Activated CD4-positive, CD25-positive, alpha-beta regulatory T cell treated with anti-CD3 and anti-CD28 coated beads, Interleukin-2, amount 50 U/mL, for 24 hours (primary cell): ENCODE data around the gene PGAP1.
A peak's percentile ranks its signal among the peaks of the same experiment; 100 is the strongest.

Experiments used
- ATAC-seq, 2 donors: fragments of 150-1000 bp; cut with Tn5 transposase; one replicate each; pipeline ENCODE4 v1.10.0; 2021; ENCODE audit warnings: mild to moderate bottlenecking in 1 of 2, moderate library complexity in 1 of 2

PGAP1 gene, protein sequence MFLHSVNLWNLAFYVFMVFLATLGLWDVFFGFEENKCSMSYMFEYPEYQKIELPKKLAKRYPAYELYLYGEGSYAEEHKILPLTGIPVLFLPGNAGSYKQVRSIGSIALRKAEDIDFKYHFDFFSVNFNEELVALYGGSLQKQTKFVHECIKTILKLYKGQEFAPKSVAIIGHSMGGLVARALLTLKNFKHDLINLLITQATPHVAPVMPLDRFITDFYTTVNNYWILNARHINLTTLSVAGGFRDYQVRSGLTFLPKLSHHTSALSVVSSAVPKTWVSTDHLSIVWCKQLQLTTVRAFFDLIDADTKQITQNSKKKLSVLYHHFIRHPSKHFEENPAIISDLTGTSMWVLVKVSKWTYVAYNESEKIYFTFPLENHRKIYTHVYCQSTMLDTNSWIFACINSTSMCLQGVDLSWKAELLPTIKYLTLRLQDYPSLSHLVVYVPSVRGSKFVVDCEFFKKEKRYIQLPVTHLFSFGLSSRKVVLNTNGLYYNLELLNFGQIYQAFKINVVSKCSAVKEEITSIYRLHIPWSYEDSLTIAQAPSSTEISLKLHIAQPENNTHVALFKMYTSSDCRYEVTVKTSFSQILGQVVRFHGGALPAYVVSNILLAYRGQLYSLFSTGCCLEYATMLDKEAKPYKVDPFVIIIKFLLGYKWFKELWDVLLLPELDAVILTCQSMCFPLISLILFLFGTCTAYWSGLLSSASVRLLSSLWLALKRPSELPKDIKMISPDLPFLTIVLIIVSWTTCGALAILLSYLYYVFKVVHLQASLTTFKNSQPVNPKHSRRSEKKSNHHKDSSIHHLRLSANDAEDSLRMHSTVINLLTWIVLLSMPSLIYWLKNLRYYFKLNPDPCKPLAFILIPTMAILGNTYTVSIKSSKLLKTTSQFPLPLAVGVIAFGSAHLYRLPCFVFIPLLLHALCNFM

DNA sequence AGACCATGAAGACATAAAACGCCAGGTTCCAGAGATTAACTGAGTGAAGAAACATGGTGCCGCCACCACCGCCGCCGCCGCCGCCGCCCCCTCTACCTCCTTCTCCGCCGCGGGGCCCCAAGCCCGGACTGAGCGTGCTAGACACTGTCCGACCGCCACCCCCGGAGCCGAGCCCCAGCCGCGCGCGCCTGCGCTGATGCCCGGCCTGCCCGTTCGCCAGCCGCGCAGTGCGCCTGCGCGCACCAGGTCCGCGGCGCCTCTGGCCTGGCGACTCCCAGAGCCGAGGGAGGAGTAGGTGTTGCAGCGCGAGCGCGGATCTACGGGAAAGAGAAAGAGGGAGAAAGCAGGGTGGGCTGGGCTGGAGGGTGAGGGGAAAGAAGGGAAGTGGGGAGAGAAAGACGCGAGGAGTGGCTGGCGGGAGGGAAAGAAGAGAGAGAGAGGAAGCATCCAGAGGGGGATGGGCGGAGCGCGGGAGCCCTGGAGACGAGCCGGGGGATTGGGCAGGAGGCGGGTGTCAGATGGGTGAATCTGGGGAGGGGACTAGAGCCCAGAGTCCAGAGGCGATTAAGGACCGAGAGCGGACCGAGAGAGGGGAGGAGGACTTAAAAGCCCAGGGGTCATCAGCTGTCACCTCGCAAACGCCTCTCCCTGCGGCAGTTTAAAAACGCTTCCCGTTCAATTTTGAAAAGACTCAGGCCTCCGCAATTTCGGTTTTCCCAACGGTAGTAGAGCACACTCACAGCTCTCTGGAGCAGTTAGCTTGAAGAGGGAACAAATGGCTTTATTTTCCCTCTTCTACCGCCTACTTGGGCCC is at the start of gene PGAP1:
PGAP1 (minus strand) TSS at position 146 of the 814 bp plus-strand sequence; CDS start at position 55, 91 bp downstream.
- ATAC-seq: peak; percentile 84 to 87

GRCh38 chr2:196974970-196975369 is 48.5 kb upstream of the PGAP1 start:
- no peak for ATAC-seq

GRCh38 chr2:196971574-196972279 is 45.2 kb upstream of the PGAP1 start:
- no peak for ATAC-seq

DNA sequence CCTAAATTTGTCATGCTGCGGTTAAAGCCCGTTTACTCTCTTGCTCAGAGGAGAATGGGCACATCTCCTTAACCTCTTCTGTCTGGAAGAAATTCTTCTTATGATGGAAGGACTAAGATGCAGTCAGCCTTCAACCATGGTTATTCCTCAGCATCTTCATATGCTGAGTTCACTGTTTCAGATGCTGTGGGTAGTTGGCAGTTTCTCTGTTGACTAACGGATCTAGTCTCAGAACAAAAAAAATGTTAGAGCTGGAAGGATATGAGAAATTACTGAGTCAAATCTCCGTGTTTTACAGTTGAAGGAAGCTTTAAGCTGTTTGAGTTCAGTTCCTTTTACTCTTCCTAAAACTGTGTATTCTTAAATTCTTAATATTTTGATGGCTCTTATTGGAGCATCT is 43.6 kb upstream of the PGAP1 start:
- ATAC-seq: no peak

GRCh38 chr2:196968516-196968915 is 42.0 kb upstream of the PGAP1 start:
- no peak for ATAC-seq

DNA sequence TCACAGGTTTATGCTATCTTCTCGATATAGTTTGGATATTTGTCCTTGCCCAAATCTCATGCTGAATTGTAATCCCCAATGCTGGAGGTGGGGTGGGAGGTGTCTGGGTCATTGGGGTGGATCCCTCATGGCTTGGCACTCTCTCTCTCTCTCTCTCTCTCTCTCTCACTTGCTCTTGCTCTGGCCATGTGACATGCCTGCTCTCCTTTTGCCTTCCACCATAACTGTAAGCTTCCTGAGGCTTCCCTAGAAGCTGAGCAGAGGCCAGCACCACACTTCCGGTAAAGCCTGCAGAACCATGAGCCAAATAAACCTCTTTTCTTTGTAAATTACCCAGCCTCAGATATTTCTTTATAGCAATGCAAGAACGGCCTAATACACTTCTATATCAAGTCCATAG is 41.3 kb upstream of the PGAP1 start:
- ATAC-seq: no peak

GRCh38 chr2:196967116-196967515 is 40.6 kb upstream of the PGAP1 start:
- ATAC-seq: no peak

- no peak for ATAC-seq
Observed at GRCh38 chr2:196966061-196966460, 39.6 kb upstream of the PGAP1 start.

GRCh38 chr2:196965651-196966050 is 39.1 kb upstream of the PGAP1 start:
- ATAC-seq: no peak

- ATAC-seq: no peak
Observed at GRCh38 chr2:196963961-196964360, 37.5 kb upstream of the PGAP1 start.

DNA sequence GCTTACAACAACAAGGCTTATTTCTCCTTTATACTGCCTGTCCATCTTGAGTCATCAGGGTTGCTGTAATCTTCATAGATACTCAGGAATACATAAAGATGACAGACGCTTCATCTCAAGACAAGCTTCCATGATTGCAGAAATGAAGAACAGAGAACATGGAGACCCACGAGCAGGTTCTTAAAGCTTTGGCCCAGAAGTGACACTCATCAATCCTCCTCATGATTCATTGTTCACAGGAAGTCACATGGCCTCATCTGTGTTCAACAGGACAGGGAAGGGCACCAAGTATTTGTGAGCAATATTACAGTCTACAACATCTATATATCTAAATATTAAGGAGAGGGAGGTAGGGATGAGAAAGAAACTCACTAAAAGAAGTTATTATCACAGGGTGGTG is 36.5 kb upstream of the PGAP1 start:
- peak; percentile 44 to 65 for ATAC-seq

GRCh38 chr2:196962325-196962724 is 35.8 kb upstream of the PGAP1 start:
- peak in 1 of 2 donors; percentile 57 for ATAC-seq

- peak; percentile 55 to 66 for ATAC-seq
Observed at GRCh38 chr2:196961889-196962288, 35.4 kb upstream of the PGAP1 start.

DNA sequence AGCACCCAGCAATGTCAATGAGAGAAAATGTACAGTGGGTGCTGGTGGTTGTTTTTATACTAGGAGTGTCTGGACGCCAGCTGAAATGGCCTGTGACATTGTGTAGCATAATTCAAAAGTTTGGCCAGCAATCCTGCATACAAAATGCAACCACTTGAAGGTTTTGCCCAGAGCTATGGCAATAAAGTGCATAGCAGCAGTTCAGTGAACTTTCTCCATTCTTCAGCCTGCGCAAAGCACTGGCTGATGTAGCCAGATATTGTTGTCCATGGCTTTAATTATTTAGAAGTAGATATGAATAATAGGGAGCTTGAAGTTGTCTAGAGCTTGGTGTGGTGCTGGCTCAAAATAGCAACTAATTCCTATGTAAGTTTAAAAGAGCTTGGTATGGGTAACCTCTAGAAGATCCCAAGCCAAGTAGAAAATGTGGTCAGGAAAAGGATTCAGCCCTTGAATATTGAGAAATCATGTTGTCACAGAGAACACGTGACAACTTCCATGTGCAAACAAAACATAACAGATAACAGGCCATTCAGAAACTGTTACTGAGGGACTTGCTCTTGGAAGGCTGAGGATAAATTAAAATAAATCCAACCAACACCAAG is 33.3 kb upstream of the PGAP1 start:
- no peak for ATAC-seq

DNA sequence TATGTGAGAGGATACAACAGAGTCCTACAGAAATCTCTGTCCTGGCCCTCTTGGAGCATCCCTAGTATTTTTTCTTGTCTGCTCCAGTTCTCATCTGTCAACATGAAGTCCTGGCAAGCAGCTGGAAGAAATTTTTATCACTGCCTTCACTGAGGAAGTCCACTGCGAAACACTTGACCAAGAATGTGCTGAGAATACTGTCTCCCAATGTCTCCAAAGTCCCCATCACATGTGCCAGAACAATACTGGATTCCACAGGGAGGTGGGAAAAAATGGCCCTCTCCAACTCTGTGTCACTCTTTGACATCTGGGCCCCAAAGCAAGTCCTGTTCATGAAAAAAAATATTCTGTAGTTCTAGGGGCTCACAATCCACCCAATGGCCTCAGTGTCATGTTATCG is 32.8 kb upstream of the PGAP1 start:
- no peak for ATAC-seq

DNA sequence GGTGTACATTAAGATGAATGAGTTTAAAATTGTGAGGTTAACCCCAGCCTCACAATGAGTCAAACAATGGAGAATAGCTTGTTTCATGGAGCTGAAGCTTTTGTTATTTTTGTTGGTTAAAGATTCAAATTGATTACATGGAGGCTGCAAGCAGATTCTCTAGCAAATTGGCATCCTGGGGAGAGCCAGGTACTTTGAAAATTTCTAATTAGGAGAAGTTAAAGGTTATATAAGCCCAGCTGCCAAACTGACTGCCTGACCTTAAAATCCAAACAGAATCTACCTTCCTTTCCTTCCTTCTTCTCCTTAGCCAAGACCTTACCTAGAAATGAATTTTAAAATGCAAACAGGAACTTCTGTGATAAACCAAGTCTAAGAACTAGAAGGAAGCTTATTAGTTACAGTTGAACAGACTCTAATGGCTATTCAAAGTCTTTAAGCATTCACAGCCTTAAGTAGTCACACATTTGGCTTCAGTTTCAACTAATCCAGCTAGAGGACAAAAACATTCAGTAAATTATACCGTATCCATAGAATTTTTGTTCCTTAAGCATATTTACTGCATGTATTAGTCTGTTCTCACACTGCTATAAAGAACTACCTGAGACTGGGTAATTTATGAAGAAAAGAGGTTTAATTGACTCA is 31.5 kb upstream of the PGAP1 start:
- no peak for ATAC-seq

- no peak for ATAC-seq
Observed at GRCh38 chr2:196957442-196957841, 30.9 kb upstream of the PGAP1 start.

DNA sequence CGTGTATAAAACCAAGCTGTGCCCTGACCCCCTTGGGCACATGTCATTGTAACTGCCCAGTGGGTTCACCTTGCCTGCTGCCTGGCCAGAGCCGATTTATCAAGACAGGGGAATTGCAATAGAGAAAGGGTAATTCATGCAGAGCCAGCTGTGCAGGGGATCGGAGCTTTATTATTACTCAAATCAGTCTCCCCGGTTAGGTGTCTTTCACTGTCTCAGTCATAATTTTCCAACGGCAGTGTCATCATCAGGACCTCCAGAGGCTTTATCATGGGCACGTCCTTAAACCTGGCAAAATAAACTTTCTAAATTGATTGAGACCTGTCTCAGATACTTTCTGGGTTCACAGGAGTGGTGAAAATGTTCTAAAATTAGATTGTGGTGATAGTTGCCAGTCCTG is 29.6 kb upstream of the PGAP1 start:
- ATAC-seq: no peak

DNA sequence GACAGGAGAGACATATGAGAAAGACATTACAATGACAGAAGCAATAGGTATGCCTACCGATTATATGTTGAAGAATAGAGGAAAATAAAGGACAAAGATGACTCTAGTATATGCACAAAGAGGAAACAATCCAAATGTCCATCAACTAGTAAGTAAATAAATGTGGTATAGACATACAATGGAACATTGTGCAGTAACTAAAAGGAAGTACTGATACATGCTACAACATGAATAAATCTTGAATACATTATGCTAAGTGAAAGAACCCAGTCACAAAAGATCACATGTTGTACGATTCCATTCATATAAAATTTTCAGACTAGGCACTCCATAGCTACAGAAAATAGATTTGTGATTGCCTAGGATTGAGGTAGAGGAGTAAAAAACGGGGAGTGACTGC is 28.5 kb upstream of the PGAP1 start:
- ATAC-seq: no peak

DNA sequence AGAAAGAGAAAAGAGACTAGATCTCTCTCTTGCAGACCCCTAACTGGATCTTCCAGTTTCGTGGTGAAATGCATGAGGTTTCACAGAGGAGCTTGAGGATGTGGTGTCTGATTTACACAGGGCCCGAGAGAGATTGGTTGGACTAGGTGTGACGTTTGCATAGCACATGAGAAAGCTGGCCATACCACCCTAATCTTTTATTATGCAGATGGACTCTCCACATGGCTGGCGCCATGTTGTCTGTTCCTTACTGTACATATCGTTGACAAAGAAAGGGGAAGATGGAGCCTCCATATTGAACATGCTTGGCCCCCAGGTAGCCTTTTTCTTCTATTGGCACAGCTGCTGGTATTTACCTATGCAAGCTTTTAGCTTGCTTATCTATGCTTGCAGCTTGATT is 27.5 kb upstream of the PGAP1 start:
- ATAC-seq: no peak

DNA sequence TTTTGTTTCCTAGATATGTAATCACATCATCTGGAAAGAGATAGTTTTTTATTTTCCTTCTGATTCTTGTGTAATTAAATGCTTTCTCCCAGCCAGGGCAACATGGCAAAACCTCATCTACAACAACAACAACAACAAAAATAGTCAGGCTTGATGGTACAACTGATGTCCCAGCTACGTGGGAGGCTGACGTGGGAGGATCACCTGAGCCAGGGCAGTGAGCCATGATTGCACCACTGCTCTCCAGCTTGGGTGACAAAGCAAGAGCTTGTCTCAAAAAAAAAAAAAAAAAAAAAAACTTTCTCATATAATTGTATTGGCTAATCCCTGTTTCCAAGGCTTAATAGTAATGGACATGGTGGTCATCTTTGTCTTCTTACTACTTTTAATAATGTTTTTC is 26.4 kb upstream of the PGAP1 start:
- ATAC-seq: no peak
